K562 (cell line): ENCODE results near the gene GLYATL1B. TPM values are rescaled to one million over a fixed set of nuclear protein-coding genes. Genes with fewer than 3 reads are reported as not detected.

Experiments
- ATF6 ChIP-seq: sonication (generic); formaldehyde crosslinking; IDR thresholded peaks from 2 replicates; pipeline ENCODE4 v1.4.0; 2020; ENCODE audit warnings: mild to moderate bottlenecking, missing genetic modification reagents
- CBX8 ChIP-seq: fragments of 200-600 bp; sonication (generic); IDR thresholded peaks from 2 replicates; pipeline ENCODE4 v1.6.1; 2012; ENCODE audit warnings: borderline replicate concordance, mixed run types, low read depth, mild to moderate bottlenecking, moderate library complexity, mixed read lengths, low read length, control low read depth, inconsistent platforms; ENCODE audit not compliant: poor library complexity, severe bottlenecking; ENCODE audit errors: extremely low read depth
- KDM4B ChIP-seq, 2 experiments: fragments of 450-650 bp in 1 of 2; sonication (generic) in 1 of 2; IDR thresholded peaks; 2 replicates each; pipeline ENCODE4 v1.6.1; 2016 to 2017; ENCODE audit warnings: borderline replicate concordance in 2 of 2, antibody characterized with exemption in 1 of 2, low read depth in 1 of 2, mild to moderate bottlenecking in 1 of 2
- LARP7 ChIP-seq: fragments of 450-650 bp; IDR thresholded peaks from 2 replicates; pipeline ENCODE4 v1.6.1; 2016
- MAZ ChIP-seq, 2 experiments: fragments of 450-650 bp in 1 of 2; sonication (generic) in 1 of 2; formaldehyde crosslinking; IDR thresholded peaks in 1 of 2; conservative IDR thresholded peaks in 1 of 2; 2 replicates each; pipeline versions ENCODE4 v1.4.0 to v1.5.0; 2020; ENCODE audit warnings: mild to moderate bottlenecking in 1 of 2, missing genetic modification reagents in 1 of 2
- MTA1 ChIP-seq: fragments of 450-650 bp; IDR thresholded peaks from 2 replicates; pipeline ENCODE4 v1.6.1; 2017; ENCODE audit warnings: borderline replicate concordance
- MYNN ChIP-seq, 2 experiments: sonication (generic); formaldehyde crosslinking in 1 of 2; IDR thresholded peaks; 2 replicates each; pipeline versions ENCODE4 v1.5.0 to v1.6.1; 2016 to 2020; ENCODE audit warnings: antibody characterized with exemption in 1 of 2, missing genetic modification reagents in 1 of 2
- NEUROD1 ChIP-seq: fragments of 150-350 bp; IDR thresholded peaks from 2 replicates; pipeline ENCODE4 v1.6.1; 2014; ENCODE audit warnings: borderline replicate concordance, low read length, low read depth; ENCODE audit not compliant: partially characterized antibody
- POLR2AphosphoS2 ChIP-seq: IDR thresholded peaks from 2 replicates; pipeline ENCODE4 v1.6.1; 2012; ENCODE audit warnings: low read length, improper control_type of control experiment
- SMARCE1 ChIP-seq: fragments of 450-650 bp; IDR thresholded peaks from 2 replicates; pipeline ENCODE4 v1.7.1; 2016; ENCODE audit warnings: mild to moderate bottlenecking
- TSHZ1 ChIP-seq: fragments of 250-450 bp; sonication (Bioruptor Pico); IDR thresholded peaks from 2 replicates; pipeline ENCODE4 v1.4.0; 2020; ENCODE audit warnings: mild to moderate bottlenecking, moderate library complexity
- ZBTB2 ChIP-seq: fragments of 450-650 bp; IDR thresholded peaks from 2 replicates; pipeline ENCODE4 v1.6.1; 2016; ENCODE audit warnings: antibody characterized with exemption
- ZNF232 ChIP-seq: sonication (generic); formaldehyde crosslinking; IDR thresholded peaks from 2 replicates; pipeline ENCODE4 v1.8.0; 2022; ENCODE audit warnings: mild to moderate bottlenecking, missing genetic modification reagents
- ZNF512 ChIP-seq: IDR thresholded peaks from 2 replicates; pipeline ENCODE4 v1.6.1; 2016; ENCODE audit warnings: missing genetic modification characterization, missing compliant biosample characterization
- ZNF785 ChIP-seq: fragments of 250-450 bp; sonication (Bioruptor Pico); IDR thresholded peaks from 2 replicates; pipeline ENCODE4 v1.4.0; 2020; ENCODE audit warnings: mild to moderate bottlenecking
- polyA plus RNA-seq, 8 experiments: library from polyadenylated mRNA; depleted of rRNA in 4 of 8; stranded (reverse) in 5 of 8; unstranded in 3 of 8; fragments of >200 nt; fragmentation: Nextera tagmentation in 2 of 8; fragmentation: Illumina TruSeq in 1 of 8; extraction: Ambion mirVana in 2 of 8; extraction: Trizol in 1 of 8; gene quantifications; 2 replicates each; pipeline versions ENCODE4 v1.2.1 to v1.2.3, GENCODE V29; 2011 to 2014; ENCODE audit warnings: inconsistent platforms in 1 of 8, missing spikeins in 1 of 8
- total RNA-seq, 7 experiments: library from RNA; depleted of rRNA in 6 of 7; stranded (reverse); fragments of >200 nt in 6 of 7; fragmentation: Illumina TruSeq in 2 of 7; extraction: Trizol in 2 of 7; gene quantifications; 2 replicates each; pipeline versions ENCODE4 v1.2.1 to v1.2.3, GENCODE V29; 2011 to 2021; ENCODE audit warnings: low replicate concordance in 1 of 7

Gene GLYATL1B
- total and polyA plus RNA-seq, 9 of the 15 experiments (the other 6 are each of a cell fraction or from before 2014, with no cell fraction given), result not detected

- TF ChIP-seq ATF6 (CRISPR knock-in tag), result no peak
- TF ChIP-seq KDM4B (IDR thresholded peaks at IDR 0.05; ENCODE audit: borderline replicate concordance in 2 of 2, low read depth in 1 of 2), result no peak
- TF ChIP-seq MAZ (CRISPR knock-in tag; conservative IDR thresholded peaks at IDR 0.05 in 1 of 2, IDR thresholded peaks at IDR 0.05 in 1 of 2), result no peak
- TF ChIP-seq CBX8, result no peak
- TF ChIP-seq MTA1, result 0 out of 2 replicates have a peak, but pooled peaks have one; percentile 15
- no peak for TF ChIP-seq ZBTB2
- TF ChIP-seq POLR2AphosphoS2, result no peak
- TF ChIP-seq MYNN (IDR thresholded peaks at IDR 0.05), result no peak
- TF ChIP-seq MYNN (CRISPR knock-in tag; IDR thresholded peaks at IDR 0.05), result no peak
- TF ChIP-seq LARP7, result peak; percentile 68; the same call in 1 of the 2 replicates
- TF ChIP-seq NEUROD1, result no peak
- no peak for TF ChIP-seq ZNF232 (CRISPR knock-in tag)
- TF ChIP-seq SMARCE1, result no peak
- peak; percentile 99 for TF ChIP-seq ZNF512 (tag)
- TF ChIP-seq ZNF785 (CRISPR knock-in tag), result no peak
- no peak for TF ChIP-seq TSHZ1
- TF ChIP-seq, all 486 proteins: peak for 5
Measured at GRCh38 chr11:59141673-59142460, 55.8 kb downstream of the GLYATL1B start (continued).
